CD4-positive, CD25-positive, alpha-beta regulatory T cell (primary cell): Measurements from ENCODE around the gene CERS6. TPM values are rescaled to one million over a fixed set of nuclear protein-coding genes. Genes with fewer than 3 reads are reported as not detected.

ENCODE experiments used
- ATAC-seq, 2 donors: fragments of 150-1000 bp; cut with Tn5 transposase; one replicate each; pipeline ENCODE4 v1.10.0; 2021; ENCODE audit warnings: low read depth in 2 of 2, moderate number of reproducible peaks in 2 of 2, moderate library complexity in 1 of 2
- DNase-seq, 3 donors: peaks; one replicate each; pipeline versions ENCODE4 v3.0.0 to v3.0.0-alpha.2; 2012 to 2022; ENCODE audit warnings: mixed read lengths in 1 of 3
- H3K27ac ChIP-seq: one replicate; pipeline ENCODE4 v1.7.0; 2013; ENCODE audit warnings: mild to moderate bottlenecking, low read length; ENCODE audit not compliant: insufficient read depth, poor library complexity, severe bottlenecking
- H3K27me3 ChIP-seq: one replicate; pipeline ENCODE4 v1.7.0; 2013; ENCODE audit warnings: low read length; ENCODE audit not compliant: control insufficient read depth, insufficient read depth
- H3K36me3 ChIP-seq: one replicate; pipeline ENCODE4 v1.7.0; 2013; ENCODE audit warnings: mild to moderate bottlenecking, low read length, moderate library complexity; ENCODE audit not compliant: control insufficient read depth, insufficient read depth
- H3K4me1 ChIP-seq: 2 replicates; pipeline ENCODE4 v1.7.0; 2013; ENCODE audit warnings: mild to moderate bottlenecking, low read length; ENCODE audit not compliant: insufficient read depth, control insufficient read depth, poor library complexity, severe bottlenecking
- H3K4me3 ChIP-seq: one replicate; pipeline ENCODE4 v1.7.0; 2013; ENCODE audit warnings: low read depth, mild to moderate bottlenecking, low read length, moderate library complexity
- H3K9me3 ChIP-seq, 2 experiments: 1 replicate in 1 of 2; 2 replicates in 1 of 2; pipeline ENCODE4 v1.7.0; 2013; ENCODE audit warnings: low read length in 2 of 2, mild to moderate bottlenecking in 1 of 2, moderate library complexity in 1 of 2; ENCODE audit not compliant: control insufficient read depth in 2 of 2
- H3K27ac Mint-ChIP-seq, 3 donors: one replicate each; pipeline ENCODE4 v1.8.0; 2020 to 2022; ENCODE audit warnings: mild to moderate bottlenecking in 3 of 3, mixed read lengths in 3 of 3, moderate library complexity in 2 of 3
- H3K27me3 Mint-ChIP-seq: one replicate; pipeline ENCODE4 v1.8.0; 2022; ENCODE audit warnings: mild to moderate bottlenecking, mixed read lengths
- H3K36me3 Mint-ChIP-seq: one replicate; pipeline ENCODE4 v1.8.0; 2020; ENCODE audit warnings: mixed read lengths
- H3K4me1 Mint-ChIP-seq, 4 donors: one replicate each; pipeline ENCODE4 v1.8.0; 2020 to 2022; ENCODE audit warnings: mixed read lengths in 4 of 4, mild to moderate bottlenecking in 1 of 4
- H3K4me3 Mint-ChIP-seq, 4 donors: one replicate each; pipeline ENCODE4 v1.8.0; 2020 to 2022; ENCODE audit warnings: mild to moderate bottlenecking in 4 of 4, mixed read lengths in 4 of 4, moderate library complexity in 3 of 4
- H3K9me3 Mint-ChIP-seq, 7 donors: one replicate each; pipeline ENCODE4 v1.8.0; 2020 to 2022; ENCODE audit warnings: mixed read lengths in 7 of 7, mild to moderate bottlenecking in 3 of 7, moderate library complexity in 2 of 7
- polyA plus RNA-seq, 4 donors: library from polyadenylated mRNA; unstranded; fragments of 300-500 nt; fragmentation: Illumina TruSeq; gene quantifications; one replicate each; pipeline ENCODE4 v1.2.3, GENCODE V29; 2021
- total RNA-seq: library from RNA; stranded (reverse); gene quantifications from one replicate; pipeline ENCODE4 v1.2.3, GENCODE V29; 2022

Gene CERS6
- total and polyA plus RNA-seq, 5 donors from 2014 or later, result 1.3 to 5.3 (median 3.6) TPM

GRCh38 chr2:168706806-168707205 is 250.7 kb downstream of the CERS6 start:
- no peaks in the 10 kb centered on the region for H3K4me1 ChIP-seq
- no peaks in the 10 kb centered on the region for H3K9me3 ChIP-seq
- H3K4me3 ChIP-seq, result no peak overlapping the region
- no peaks in the 10 kb centered on the region for H3K36me3 ChIP-seq
- H3K9me3 Mint-ChIP-seq, result no peaks in the 10 kb centered on the region
- H3K4me3 Mint-ChIP-seq, result no peak overlapping the region
- ATAC-seq (no peak), DNase-seq (no peak)
- H3K27ac ChIP-seq, result no peak overlapping the region
- H3K27me3 ChIP-seq, result no peaks in the 10 kb centered on the region
- peaks cover 6% of the 10 kb centered on the region for H3K27me3 Mint-ChIP-seq
- peaks cover 0 to 3% (median 0%) of the 10 kb centered on the region in 4 donors for H3K4me1 Mint-ChIP-seq
- no peak overlapping the region for H3K27ac Mint-ChIP-seq
- H3K36me3 Mint-ChIP-seq, result no peaks in the 10 kb centered on the region

GRCh38 chr2:168708080-168708479 is 252.0 kb downstream of the CERS6 start:
- Mint-ChIP-seq H3K36me3 (peaks cover 6% of the 10 kb centered on the region), H3K27ac (no peak overlapping the region), H3K4me3 (no peak overlapping the region), H3K4me1 (peaks cover 0 to 7% (median 3%) of the 10 kb centered on the region in 4 donors), H3K27me3 (peaks cover 13% of the 10 kb centered on the region), H3K9me3 (no peaks in the 10 kb centered on the region)
- H3K9me3 ChIP-seq, result no peaks in the 10 kb centered on the region
- no peak for DNase-seq
- no peak overlapping the region for H3K27ac ChIP-seq
- no peak for ATAC-seq
- H3K27me3 ChIP-seq, result no peaks in the 10 kb centered on the region
- no peak overlapping the region for H3K4me3 ChIP-seq
- no peaks in the 10 kb centered on the region for H3K36me3 ChIP-seq
- H3K4me1 ChIP-seq, result no peaks in the 10 kb centered on the region

GRCh38 chr2:168710754-168711467 is 254.8 kb downstream of the CERS6 start:
- Mint-ChIP-seq H3K27ac (no peak overlapping the region), H3K4me3 (no peak overlapping the region), H3K27me3 (peaks cover 7% of the 10 kb centered on the region), H3K36me3 (peaks cover 9% of the 10 kb centered on the region), H3K4me1 (peaks cover 0 to 6% (median 3%) of the 10 kb centered on the region in 4 donors), H3K9me3 (no peaks in the 10 kb centered on the region)
- Histone ChIP-seq H3K27me3 (no peaks in the 10 kb centered on the region), H3K4me3 (no peak overlapping the region), H3K27ac (no peak overlapping the region), H3K4me1 (no peaks in the 10 kb centered on the region), H3K36me3 (no peaks in the 10 kb centered on the region), H3K9me3 (no peaks in the 10 kb centered on the region)
- ATAC-seq (no peak), DNase-seq (no peak)

- Histone ChIP-seq H3K4me1 (no peaks in the 10 kb centered on the region), H3K27ac (no peak overlapping the region), H3K36me3 (no peaks in the 10 kb centered on the region), H3K9me3 (no peaks in the 10 kb centered on the region), H3K4me3 (no peak overlapping the region), H3K27me3 (no peaks in the 10 kb centered on the region)
- peaks cover 7% of the 10 kb centered on the region for H3K27me3 Mint-ChIP-seq
- H3K36me3 Mint-ChIP-seq, result peaks cover 9% of the 10 kb centered on the region
- DNase-seq (no peak), ATAC-seq (no peak)
- H3K4me3 Mint-ChIP-seq, result no peak overlapping the region
- peaks cover 0 to 6% (median 3%) of the 10 kb centered on the region in 4 donors for H3K4me1 Mint-ChIP-seq
- no peak overlapping the region for H3K27ac Mint-ChIP-seq
- no peaks in the 10 kb centered on the region for H3K9me3 Mint-ChIP-seq
These were observed 256.0 kb downstream of the CERS6 start for GRCh38 chr2:168712053-168712452.

GRCh38 chr2:168713325-168713724 is 257.3 kb downstream of the CERS6 start:
- no peaks in the 10 kb centered on the region for H3K9me3 Mint-ChIP-seq
- Histone ChIP-seq H3K27me3 (no peaks in the 10 kb centered on the region), H3K4me3 (no peak overlapping the region), H3K4me1 (peaks cover 8% of the 10 kb centered on the region), H3K27ac (no peak overlapping the region), H3K36me3 (no peaks in the 10 kb centered on the region), H3K9me3 (no peaks in the 10 kb centered on the region)
- no peak overlapping the region for H3K27ac Mint-ChIP-seq
- peaks cover 7% of the 10 kb centered on the region for H3K27me3 Mint-ChIP-seq
- peaks cover 5 to 11% (median 6%) of the 10 kb centered on the region in 4 donors for H3K4me1 Mint-ChIP-seq
- no peak for ATAC-seq
- no peak for DNase-seq
- no peak overlapping the region for H3K4me3 Mint-ChIP-seq
- H3K36me3 Mint-ChIP-seq, result peaks cover 9% of the 10 kb centered on the region

GRCh38 chr2:168715849-168716248 is 259.8 kb downstream of the CERS6 start:
- Histone ChIP-seq H3K36me3 (no peaks in the 10 kb centered on the region), H3K27ac (no peak overlapping the region), H3K27me3 (no peaks in the 10 kb centered on the region), H3K9me3 (no peaks in the 10 kb centered on the region), H3K4me1 (peaks cover 8% of the 10 kb centered on the region), H3K4me3 (no peak overlapping the region)
- peaks cover 7% of the 10 kb centered on the region for H3K27me3 Mint-ChIP-seq
- no peak overlapping the region for H3K27ac Mint-ChIP-seq
- DNase-seq (no peak), ATAC-seq (no peak)
- peaks cover 5 to 11% (median 6%) of the 10 kb centered on the region in 4 donors for H3K4me1 Mint-ChIP-seq
- H3K36me3 Mint-ChIP-seq, result peaks cover 9% of the 10 kb centered on the region
- no peaks in the 10 kb centered on the region for H3K9me3 Mint-ChIP-seq
- no peak overlapping the region for H3K4me3 Mint-ChIP-seq

- Histone ChIP-seq H3K9me3 (no peaks in the 10 kb centered on the region), H3K27ac (no peak overlapping the region), H3K4me3 (no peak overlapping the region), H3K27me3 (no peaks in the 10 kb centered on the region), H3K4me1 (peaks cover 8% of the 10 kb centered on the region), H3K36me3 (no peaks in the 10 kb centered on the region)
- Mint-ChIP-seq H3K27ac (no peak overlapping the region), H3K36me3 (peaks cover 12% of the 10 kb centered on the region), H3K9me3 (no peaks in the 10 kb centered on the region), H3K4me3 (no peak overlapping the region), H3K4me1 (peaks cover 5 to 10% (median 6%) of the 10 kb centered on the region in 4 donors), H3K27me3 (peaks cover 7% of the 10 kb centered on the region)
- ATAC-seq (no peak), DNase-seq (no peak)
These were observed 260.8 kb downstream of the CERS6 start for GRCh38 chr2:168716839-168717238.
